GF-D8 (cell line): ENCODE measurements around the gene ADAM15.
A peak's percentile ranks its signal among the peaks of the same experiment; 100 is the strongest.

Source experiments
- DNase-seq: peaks from one replicate; lab custom pipeline; 2025; lab: John Stamatoyannopoulos, UW

ADAM15 gene

GRCh38 chr1:155052439-155053395, 1.6 kb downstream of the ADAM15 start:
- DNase-seq: no peak

- no peak for DNase-seq
These were observed 2.5 kb downstream of the ADAM15 start for GRCh38 chr1:155053531-155054105.

- no peak for DNase-seq
These were observed 6.0 kb downstream of the ADAM15 start for GRCh38 chr1:155057104-155057503.

GRCh38 chr1:155057788-155058211, 6.7 kb downstream of the ADAM15 start:
- DNase-seq: no peak

- no peak for DNase-seq
These were observed 9.6 kb downstream of the ADAM15 start for GRCh38 chr1:155060736-155061135.

- peak; percentile 26 for DNase-seq
These were observed 10.4 kb downstream of the ADAM15 start for GRCh38 chr1:155061381-155062150.

- DNase-seq: no peak
These were observed 11.1 kb downstream of the ADAM15 start for GRCh38 chr1:155062151-155062686.

GRCh38 chr1:155062702-155063411, 11.7 kb downstream of the ADAM15 start:
- no peak for DNase-seq

- peak; percentile 21 for DNase-seq
These were observed 12.5 kb downstream of the ADAM15 start, which contains the start of gene EFNA4 for GRCh38 chr1:155063550-155064110. Gene EFNA4 (plus strand): TSS chr1:155063740. CDS start chr1:155063824, 84 bp downstream.

GRCh38 chr1:155064111-155064831, 13.2 kb downstream of the ADAM15 start:
- no peak for DNase-seq

- DNase-seq: no peak
These were observed 13.8 kb downstream of the ADAM15 start for GRCh38 chr1:155064832-155065429.

GRCh38 chr1:155066777-155067176, 15.7 kb downstream of the ADAM15 start:
- no peak for DNase-seq

GRCh38 chr1:155068599-155068998, 17.5 kb downstream of the ADAM15 start:
- DNase-seq: no peak

GRCh38 chr1:155069551-155070157, 18.5 kb downstream of the ADAM15 start:
- no peak for DNase-seq

- DNase-seq: no peak
These were observed 19.1 kb downstream of the ADAM15 start for GRCh38 chr1:155070158-155070621.

- no peak for DNase-seq
These were observed 19.8 kb downstream of the ADAM15 start for GRCh38 chr1:155070721-155071569.

GRCh38 chr1:155071701-155072100, 20.6 kb downstream of the ADAM15 start:
- no peak for DNase-seq

GRCh38 chr1:155072531-155073289, 21.6 kb downstream of the ADAM15 start:
- no peak for DNase-seq
